H7 (cell line): Measurements from ENCODE around the gene TNFAIP2. TPM values are rescaled to one million over a fixed set of nuclear protein-coding genes. Genes with fewer than 3 reads are reported as not detected.
A peak's percentile ranks its signal among the peaks of the same experiment; 100 is the strongest.
"Not testable (repeated sequence)": the region's sequence is repeated elsewhere in the genome, so short reads cannot be mapped to it uniquely, and the experiment has no call there.

Source experiments
- DNase-seq: peaks from one replicate; pipeline ENCODE4 v3.0.0; 2012
- H3K27me3 ChIP-seq: 2 replicates; pipeline ENCODE4 v1.6.0; 2011; ENCODE audit warnings: mild to moderate bottlenecking, low read length; ENCODE audit not compliant: control insufficient read depth, insufficient read depth
- H3K36me3 ChIP-seq: replicated peaks from 2 replicates; pipeline ENCODE4 v1.5.1; 2011; ENCODE audit warnings: low read length; ENCODE audit not compliant: control insufficient read depth, insufficient read depth
- H3K4me3 ChIP-seq: 2 replicates; pipeline ENCODE4 v1.5.1; 2011; ENCODE audit warnings: low read depth, mild to moderate bottlenecking, control low read depth, low read length, moderate library complexity; ENCODE audit not compliant: insufficient read depth
- total RNA-seq: library from RNA; depleted of rRNA; stranded (reverse); fragments of >200 nt; shearing (Covaris generic); gene quantifications from 2 replicates; pipeline ENCODE4 v1.2.3, GENCODE V29; 2014

Gene TNFAIP2
- total RNA-seq, 1 experiment from 2014 or later = 38.7 TPM

GRCh38 chr14:103151270-103151945 lies 28.1 kb downstream of the TNFAIP2 start:
- no peak for DNase-seq
- H3K4me3 ChIP-seq = no peak overlapping the region
- no peaks in the 10 kb centered on the region for H3K27me3 ChIP-seq
- no peaks in the 10 kb centered on the region for H3K36me3 ChIP-seq

DNA sequence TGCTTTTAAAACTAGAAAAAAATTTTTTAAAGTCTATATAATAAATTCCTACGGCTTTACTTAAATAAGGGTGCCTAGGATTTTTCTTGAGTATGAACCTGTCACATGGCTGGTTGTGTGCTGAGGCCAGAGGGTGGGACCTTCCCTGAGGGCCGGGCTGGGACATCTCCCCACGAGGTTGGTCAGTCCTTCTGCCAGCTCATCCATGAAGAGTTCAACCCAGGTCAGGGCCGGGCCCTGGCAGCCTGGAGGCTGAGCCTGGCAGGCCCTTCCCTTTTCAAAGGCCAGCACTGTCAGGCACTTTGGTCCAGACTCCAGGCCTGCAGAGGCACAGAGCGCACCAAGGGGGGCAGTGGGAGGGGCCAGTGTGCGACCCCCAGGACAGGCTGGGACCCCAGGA lies 31.7 kb downstream of the TNFAIP2 start:
- DNase-seq = no peak
- no peaks in the 10 kb centered on the region for H3K36me3 ChIP-seq
- no peak overlapping the region for H3K4me3 ChIP-seq
- H3K27me3 ChIP-seq = no peaks in the 10 kb centered on the region

DNA sequence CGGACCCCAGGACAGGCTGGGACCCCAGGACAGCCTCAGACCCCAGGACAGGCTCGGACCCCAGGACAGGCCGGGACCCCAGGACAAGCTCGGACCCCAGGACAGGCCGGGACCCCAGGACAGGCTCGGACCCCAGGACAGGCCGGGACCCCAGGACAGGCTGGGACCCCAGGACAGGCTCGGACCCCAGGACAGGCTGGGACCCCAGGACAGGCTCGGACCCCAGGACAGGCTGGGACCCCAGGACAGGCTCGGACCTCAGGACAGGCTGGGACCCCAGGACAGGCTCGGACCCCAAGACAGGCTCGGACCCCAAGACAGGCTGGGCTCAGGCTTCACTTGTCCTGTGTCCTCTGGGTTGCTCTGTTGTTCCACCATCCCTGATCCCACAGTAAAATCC lies 32.2 kb downstream of the TNFAIP2 start:
- not testable (repeated sequence) for DNase-seq, H3K36me3 ChIP-seq, H3K4me3 ChIP-seq, H3K27me3 ChIP-seq

DNA sequence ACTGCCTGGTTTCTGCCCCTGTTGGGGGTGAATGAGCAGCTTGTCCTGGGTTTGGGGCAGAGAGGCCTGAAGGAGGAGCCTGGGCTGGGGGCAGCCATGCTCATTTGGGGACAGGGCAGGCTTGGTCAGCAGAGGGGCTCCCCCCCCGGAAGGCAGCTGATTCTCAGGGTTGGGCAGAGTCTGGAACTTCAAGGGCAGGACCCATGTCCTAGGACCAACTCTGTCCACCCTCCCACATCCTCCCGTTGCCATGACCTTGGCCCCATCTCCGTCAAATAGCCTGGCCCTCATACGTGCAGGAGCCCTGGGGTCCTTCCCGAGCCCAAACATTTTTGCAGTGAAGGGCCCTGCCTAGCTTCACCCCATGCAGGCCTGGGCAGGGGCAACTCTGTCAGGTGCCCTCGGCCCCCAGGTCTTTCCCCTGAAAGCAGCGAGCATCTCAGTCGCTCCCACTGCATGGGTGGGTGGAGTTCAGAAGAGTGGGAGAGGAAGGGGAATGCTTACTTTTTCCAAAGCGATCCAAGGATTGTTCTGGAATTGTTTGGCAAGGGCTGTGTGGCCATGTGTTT lies 32.6 kb downstream of the TNFAIP2 start:
- no peaks in the 10 kb centered on the region for H3K36me3 ChIP-seq
- no peak for DNase-seq
- H3K4me3 ChIP-seq = no peak overlapping the region
- H3K27me3 ChIP-seq = no peaks in the 10 kb centered on the region

DNA sequence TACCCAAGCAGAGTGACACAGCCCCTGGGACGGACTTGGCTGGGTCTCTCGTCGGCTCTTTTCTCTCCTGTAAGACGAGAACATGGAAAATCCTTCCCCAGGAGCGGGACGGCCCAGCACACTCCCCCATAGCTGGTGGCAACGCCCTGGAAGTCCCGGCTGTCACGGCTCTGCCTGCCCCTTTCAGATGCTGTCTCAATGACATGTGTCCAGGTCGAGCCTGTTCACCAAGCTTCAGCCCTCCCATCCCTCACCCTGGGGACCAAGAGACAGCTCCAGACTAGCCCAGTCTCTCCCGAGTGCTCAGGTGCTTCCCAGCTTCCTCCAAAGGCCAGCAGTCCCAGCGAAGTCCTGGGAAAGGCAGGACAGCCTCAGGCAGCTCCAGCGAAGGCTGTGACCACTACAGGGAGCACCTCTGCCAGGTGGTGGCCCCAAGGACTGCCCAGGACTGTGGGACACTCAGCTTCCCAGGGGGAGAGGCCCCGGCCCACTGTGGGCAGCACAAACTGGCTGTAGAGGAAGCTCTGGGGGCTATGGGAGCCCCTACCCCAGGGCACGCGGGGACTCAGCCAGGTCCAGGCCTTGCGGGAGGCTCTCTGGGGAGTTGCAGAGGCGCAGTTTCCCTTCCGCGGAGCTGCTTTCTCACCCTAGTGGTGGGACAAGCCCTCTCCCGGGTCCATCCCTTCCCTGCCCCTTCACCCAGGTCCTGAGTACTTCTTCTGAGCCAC lies 33.6 kb downstream of the TNFAIP2 start:
- no peak overlapping the region for H3K4me3 ChIP-seq
- H3K36me3 ChIP-seq = no peaks in the 10 kb centered on the region
- DNase-seq = peak; percentile 71
- no peaks in the 10 kb centered on the region for H3K27me3 ChIP-seq

DNA sequence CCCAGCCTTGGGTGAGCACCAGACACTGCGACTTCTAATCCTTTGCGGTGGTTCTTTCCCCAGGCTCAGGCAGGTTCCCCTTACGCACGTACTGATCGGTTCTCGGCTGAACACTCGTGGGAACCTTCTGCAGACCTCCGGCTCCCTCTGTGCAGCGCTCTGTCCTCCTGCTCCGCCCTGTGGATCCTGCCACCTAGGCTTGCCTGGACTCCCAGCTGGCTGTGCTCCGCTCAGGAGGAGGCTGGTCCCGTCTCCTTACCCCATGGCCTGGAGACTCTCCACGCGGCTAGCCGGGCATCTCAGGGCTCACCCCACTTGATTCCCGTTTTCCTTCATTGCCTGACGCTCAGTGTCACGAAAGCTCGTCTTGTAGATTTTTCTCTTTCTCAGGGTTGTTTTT lies 34.7 kb downstream of the TNFAIP2 start:
- H3K4me3 ChIP-seq = no peak overlapping the region
- H3K27me3 ChIP-seq = no peaks in the 10 kb centered on the region
- H3K36me3 ChIP-seq = no peaks in the 10 kb centered on the region
- DNase-seq = peak; percentile 23

GRCh38 chr14:103158688-103159087 lies 35.4 kb downstream of the TNFAIP2 start:
- H3K36me3 ChIP-seq = no peaks in the 10 kb centered on the region
- H3K27me3 ChIP-seq = no peaks in the 10 kb centered on the region
- no peak for DNase-seq
- no peak overlapping the region for H3K4me3 ChIP-seq

- Histone ChIP-seq H3K27me3 (no peaks in the 10 kb centered on the region), H3K4me3 (no peak overlapping the region), H3K36me3 (no peaks in the 10 kb centered on the region)
- no peak for DNase-seq
These were observed 37.2 kb downstream of the TNFAIP2 start for GRCh38 chr14:103160321-103161053.

- no peaks in the 10 kb centered on the region for H3K27me3 ChIP-seq
- DNase-seq = no peak
- no peaks in the 10 kb centered on the region for H3K36me3 ChIP-seq
- H3K4me3 ChIP-seq = no peak overlapping the region
These were observed 37.8 kb downstream of the TNFAIP2 start for GRCh38 chr14:103161054-103161397.

DNA sequence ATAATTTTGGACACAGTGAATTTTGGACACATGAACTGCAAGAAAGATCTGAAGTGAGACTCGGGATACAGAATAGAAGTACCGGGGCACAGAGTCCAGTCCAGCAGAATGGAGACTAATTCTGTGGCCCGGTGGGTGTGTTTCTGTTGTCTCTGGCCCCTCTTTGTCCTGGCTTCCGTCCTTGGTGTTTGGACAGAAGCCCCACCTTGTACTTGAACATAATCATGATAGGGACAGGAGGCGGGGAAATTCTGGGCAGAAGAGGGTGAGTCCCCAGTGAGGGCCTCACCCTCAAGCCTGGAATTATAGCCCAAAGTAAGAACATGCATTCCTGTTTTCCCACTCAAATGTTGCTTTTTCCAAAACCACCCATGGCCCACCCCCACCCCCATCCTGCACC lies 39.9 kb downstream of the TNFAIP2 start:
- no peak for DNase-seq
- Histone ChIP-seq H3K4me3 (no peak overlapping the region), H3K27me3 (no peaks in the 10 kb centered on the region), H3K36me3 (no peaks in the 10 kb centered on the region)

- H3K4me3 ChIP-seq = no peak overlapping the region
- no peak for DNase-seq
- H3K36me3 ChIP-seq = no peaks in the 10 kb centered on the region
These were observed 40.7 kb downstream of the TNFAIP2 start for GRCh38 chr14:103164006-103164405.

DNA sequence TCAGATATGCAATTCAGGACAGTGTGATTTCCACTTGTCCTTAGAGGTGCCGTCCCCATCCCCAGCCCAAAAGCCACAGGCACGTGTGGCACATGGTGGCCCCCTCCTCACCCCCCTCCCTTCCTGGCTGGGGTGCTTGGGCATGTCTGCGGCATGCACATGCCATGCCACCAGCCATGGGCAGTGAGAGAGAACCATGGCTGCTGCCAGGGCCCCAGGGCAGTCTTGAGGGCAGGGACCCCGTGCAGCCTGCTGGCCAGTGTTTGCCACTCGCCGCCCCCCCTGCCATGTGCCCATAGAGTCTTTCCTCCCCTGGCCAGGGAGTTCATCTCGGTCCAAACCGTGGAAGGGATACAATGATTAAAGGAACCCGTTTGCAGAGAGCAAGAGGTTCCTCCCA lies 41.5 kb downstream of the TNFAIP2 start:
- Histone ChIP-seq H3K27me3 (no peaks in the 10 kb centered on the region), H3K4me3 (no peak overlapping the region), H3K36me3 (no peaks in the 10 kb centered on the region)
- DNase-seq = no peak

More at GRCh38 chr14:103164006-103164405, 40.7 kb downstream of the TNFAIP2 start:
- H3K27me3 ChIP-seq = no peaks in the 10 kb centered on the region

- H3K27me3 ChIP-seq = no peaks in the 10 kb centered on the region
- DNase-seq = no peak
- no peak overlapping the region for H3K4me3 ChIP-seq
- no peaks in the 10 kb centered on the region for H3K36me3 ChIP-seq
These were observed 42.1 kb downstream of the TNFAIP2 start for GRCh38 chr14:103165323-103165722.

DNA sequence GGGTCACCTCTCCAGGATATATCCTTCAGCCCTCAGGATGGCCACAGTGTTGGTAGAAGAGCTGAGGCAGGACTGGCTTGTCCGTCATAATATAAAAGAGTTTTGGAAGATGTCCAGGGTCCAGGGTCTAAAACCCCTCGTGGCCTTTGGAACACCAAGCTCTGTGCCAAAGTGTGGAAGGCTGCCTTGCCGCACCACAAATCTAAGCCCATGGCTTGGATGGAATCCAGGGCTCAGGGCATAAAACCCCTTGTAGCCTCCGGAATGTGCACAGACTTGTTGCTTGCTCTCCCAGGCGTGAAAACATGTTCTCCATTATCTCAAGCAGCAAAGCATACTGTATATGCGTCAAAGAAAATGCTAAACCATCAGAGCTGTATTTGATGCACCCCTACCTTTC lies 46.7 kb downstream of the TNFAIP2 start:
- Histone ChIP-seq H3K27me3 (no peaks in the 10 kb centered on the region), H3K36me3 (no peaks in the 10 kb centered on the region), H3K4me3 (no peak overlapping the region)
- DNase-seq = no peak

DNA sequence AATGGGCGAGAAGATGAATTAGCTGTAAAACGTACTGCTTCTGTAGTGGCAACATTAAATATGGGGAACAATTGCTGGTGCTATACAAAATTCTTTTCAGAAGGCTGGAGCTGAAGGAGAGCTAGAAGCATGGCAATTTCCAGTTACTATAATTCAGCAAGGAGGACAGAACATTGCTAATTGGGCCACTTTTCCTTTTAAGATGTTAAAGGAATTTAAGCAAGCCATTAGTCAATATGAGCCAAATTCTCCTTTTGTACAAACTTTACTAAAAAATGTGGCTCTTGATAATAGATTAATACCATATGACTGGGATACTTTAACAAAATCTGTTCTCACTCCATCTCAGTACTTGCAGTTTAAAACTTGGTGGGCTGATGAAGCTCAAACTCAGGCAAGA lies 47.9 kb downstream of the TNFAIP2 start:
- not testable (repeated sequence) for DNase-seq, H3K36me3 ChIP-seq, H3K4me3 ChIP-seq, H3K27me3 ChIP-seq
